PFSK-1 (cell line): ENCODE measurements around the gene DIP2A.

ENCODE experiments used
- FOXP2 ChIP-seq: optimal IDR thresholded peaks from 2 replicates; pipeline ENCODE3; 2011; ENCODE audit warnings: borderline replicate concordance, control low read depth, inconsistent platforms; ENCODE audit not compliant: insufficient read depth; ENCODE audit errors: extremely low read length, extremely low read depth
- POLR2AphosphoS5 ChIP-seq: IDR thresholded peaks from 2 replicates; pipeline ENCODE4 v1.6.1; 2012; ENCODE audit warnings: low read depth, mild to moderate bottlenecking, control low read depth, low read length, moderate library complexity
- SIN3A ChIP-seq: IDR thresholded peaks from 2 replicates; pipeline ENCODE4 v1.6.1; 2012; ENCODE audit warnings: mild to moderate bottlenecking, low read length, moderate library complexity, borderline replicate concordance; ENCODE audit not compliant: insufficient read depth
- TAF1 ChIP-seq: IDR thresholded peaks from 2 replicates; pipeline ENCODE4 v1.6.1; 2012; ENCODE audit warnings: low read length, control low read depth, borderline replicate concordance; ENCODE audit not compliant: insufficient read depth
- TF ChIP-seq, protein P1 (sequence below), 2 experiments: IDR thresholded peaks; 2 replicates each; pipeline versions ENCODE4 v1.6.1 to v1.8.0; 2011 to 2012; ENCODE audit warnings: low read depth in 2 of 2, low read length in 2 of 2, control low read depth in 1 of 2, inconsistent platforms in 1 of 2, mild to moderate bottlenecking in 1 of 2, moderate library complexity in 1 of 2; ENCODE audit not compliant: insufficient read depth in 1 of 2

The DIP2A gene

DNA sequence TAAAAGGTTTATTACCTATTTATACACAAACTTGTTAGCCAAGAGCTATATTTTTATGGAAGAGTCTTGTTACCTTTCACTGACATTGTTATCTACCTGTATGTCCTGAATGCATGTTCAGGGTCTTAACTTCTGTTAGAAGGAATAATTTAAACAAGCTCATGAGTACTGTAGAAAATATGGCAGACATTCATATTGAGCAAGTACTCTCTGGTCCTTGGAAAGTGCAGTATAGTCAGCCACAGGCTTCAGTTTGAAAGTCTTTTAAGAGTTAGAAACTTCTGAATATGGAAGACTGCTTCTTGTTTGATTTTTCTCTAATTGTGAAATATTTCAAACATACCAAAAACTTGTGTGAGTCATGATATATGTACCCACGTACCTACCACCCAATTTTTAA is 16.6 kb downstream of the DIP2A start:
- TF ChIP-seq, protein P1, sequence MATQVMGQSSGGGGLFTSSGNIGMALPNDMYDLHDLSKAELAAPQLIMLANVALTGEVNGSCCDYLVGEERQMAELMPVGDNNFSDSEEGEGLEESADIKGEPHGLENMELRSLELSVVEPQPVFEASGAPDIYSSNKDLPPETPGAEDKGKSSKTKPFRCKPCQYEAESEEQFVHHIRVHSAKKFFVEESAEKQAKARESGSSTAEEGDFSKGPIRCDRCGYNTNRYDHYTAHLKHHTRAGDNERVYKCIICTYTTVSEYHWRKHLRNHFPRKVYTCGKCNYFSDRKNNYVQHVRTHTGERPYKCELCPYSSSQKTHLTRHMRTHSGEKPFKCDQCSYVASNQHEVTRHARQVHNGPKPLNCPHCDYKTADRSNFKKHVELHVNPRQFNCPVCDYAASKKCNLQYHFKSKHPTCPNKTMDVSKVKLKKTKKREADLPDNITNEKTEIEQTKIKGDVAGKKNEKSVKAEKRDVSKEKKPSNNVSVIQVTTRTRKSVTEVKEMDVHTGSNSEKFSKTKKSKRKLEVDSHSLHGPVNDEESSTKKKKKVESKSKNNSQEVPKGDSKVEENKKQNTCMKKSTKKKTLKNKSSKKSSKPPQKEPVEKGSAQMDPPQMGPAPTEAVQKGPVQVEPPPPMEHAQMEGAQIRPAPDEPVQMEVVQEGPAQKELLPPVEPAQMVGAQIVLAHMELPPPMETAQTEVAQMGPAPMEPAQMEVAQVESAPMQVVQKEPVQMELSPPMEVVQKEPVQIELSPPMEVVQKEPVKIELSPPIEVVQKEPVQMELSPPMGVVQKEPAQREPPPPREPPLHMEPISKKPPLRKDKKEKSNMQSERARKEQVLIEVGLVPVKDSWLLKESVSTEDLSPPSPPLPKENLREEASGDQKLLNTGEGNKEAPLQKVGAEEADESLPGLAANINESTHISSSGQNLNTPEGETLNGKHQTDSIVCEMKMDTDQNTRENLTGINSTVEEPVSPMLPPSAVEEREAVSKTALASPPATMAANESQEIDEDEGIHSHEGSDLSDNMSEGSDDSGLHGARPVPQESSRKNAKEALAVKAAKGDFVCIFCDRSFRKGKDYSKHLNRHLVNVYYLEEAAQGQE (IDR thresholded peaks at IDR 0.05; ENCODE audit: insufficient read depth in 1 of 2, low read depth in 2 of 2, low read length in 2 of 2) = no peak
- TF ChIP-seq POLR2AphosphoS5 = no peak
- no peak for TF ChIP-seq SIN3A

DNA sequence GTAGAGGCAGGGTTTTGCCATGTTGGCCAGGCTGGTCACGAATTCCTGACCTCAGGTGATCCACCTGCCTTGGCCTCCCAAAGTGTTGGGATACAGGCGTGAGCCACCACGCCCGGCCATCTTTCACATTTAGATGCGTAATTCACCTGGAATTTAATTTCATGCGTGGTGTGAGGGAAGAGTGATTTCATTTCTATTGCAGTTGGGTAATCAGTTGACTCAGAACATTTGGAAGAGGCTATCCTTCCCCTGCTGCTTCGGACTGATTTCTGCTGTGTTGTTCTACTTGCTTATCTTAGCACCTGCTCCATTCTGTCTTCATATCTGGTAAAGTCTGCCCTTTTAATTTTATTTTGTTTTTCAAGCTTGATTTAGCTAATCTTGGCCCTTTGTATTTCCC is 19.1 kb downstream of the DIP2A start:
- TF ChIP-seq POLR2AphosphoS5 = no peak
- TF ChIP-seq FOXP2 = no peak
- TF ChIP-seq TAF1 = no peak
- no peak for TF ChIP-seq SIN3A
- TF ChIP-seq, protein P1 (IDR thresholded peaks at IDR 0.05; ENCODE audit: insufficient read depth in 1 of 2, low read depth in 2 of 2, low read length in 2 of 2) = no peak

DNA sequence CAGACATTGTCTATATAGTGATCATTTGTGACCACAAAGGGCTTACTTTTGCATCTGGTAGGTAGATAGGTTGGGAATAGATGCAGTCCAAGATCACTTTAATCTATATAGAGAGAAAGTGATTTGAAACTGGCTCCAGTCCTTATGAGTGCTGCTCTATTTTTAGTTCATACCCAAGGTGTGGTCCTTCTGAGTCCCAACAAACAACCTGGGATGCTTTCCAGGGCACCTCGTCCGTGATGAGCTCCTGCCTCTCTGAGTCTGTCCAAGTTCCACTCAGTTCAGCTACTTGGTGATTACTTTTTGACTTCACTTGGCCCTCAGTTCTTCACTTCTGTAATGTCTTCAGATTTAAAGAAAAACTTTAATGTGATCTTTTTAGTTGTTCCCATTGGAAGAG is 20.2 kb downstream of the DIP2A start:
- no peak for TF ChIP-seq TAF1
- TF ChIP-seq, protein P1 (IDR thresholded peaks at IDR 0.05; ENCODE audit: insufficient read depth in 1 of 2, low read depth in 2 of 2, low read length in 2 of 2) = no peak
- TF ChIP-seq FOXP2 = no peak
- TF ChIP-seq SIN3A = no peak
- no peak for TF ChIP-seq POLR2AphosphoS5

DNA sequence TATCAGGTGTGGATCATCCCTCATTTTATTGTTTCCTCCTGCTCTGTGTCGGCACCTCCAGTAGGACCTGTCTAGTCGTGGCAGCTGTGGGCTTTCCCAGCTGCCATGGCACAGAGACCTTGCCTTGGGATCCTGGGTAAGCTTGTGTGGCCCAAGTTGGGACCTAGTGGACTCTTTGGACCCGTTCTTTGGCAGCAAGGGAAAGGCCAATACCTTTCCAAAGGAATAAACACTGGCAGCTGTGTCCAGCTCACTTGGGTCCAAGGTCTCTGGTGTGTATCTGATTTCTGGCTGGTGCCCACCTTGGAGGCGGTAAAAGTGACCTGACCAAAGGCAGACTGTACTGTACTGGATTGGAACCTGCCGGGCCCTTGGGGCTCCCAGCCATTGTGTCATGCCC is 21.8 kb downstream of the DIP2A start:
- TF ChIP-seq SIN3A = no peak
- no peak for TF ChIP-seq TAF1
- no peak for TF ChIP-seq POLR2AphosphoS5
- TF ChIP-seq FOXP2 = no peak
- TF ChIP-seq, protein P1 (IDR thresholded peaks at IDR 0.05; ENCODE audit: insufficient read depth in 1 of 2, low read depth in 2 of 2, low read length in 2 of 2) = no peak

DNA sequence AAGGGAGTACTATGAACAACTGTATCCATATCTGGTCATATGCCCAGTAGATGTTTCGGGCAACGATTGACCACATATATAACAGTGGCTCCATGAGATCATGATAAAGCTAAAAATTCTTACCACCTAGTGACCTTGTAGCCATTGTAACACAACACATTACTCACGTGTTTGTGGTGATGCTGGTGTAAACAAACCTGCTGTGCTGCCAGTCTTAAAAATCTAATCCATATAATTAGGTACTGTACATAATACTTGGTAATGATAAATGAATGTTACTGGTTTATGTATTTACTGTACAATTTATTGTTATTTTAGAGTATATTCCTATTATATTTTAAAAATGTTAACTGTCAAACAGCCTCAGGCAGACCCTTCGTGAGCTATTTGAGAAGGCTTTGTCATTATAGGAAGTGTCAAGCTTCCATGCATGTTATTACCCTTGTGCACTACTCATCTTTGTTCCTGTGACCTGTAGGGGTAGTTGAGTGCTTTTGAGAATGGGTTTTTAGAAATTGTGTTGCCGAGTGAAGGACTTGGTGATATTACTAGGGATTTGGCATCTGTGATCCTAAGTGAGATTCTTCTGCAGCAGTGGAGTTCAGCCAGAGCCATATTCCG is 23.6 kb downstream of the DIP2A start:
- TF ChIP-seq, protein P1 (IDR thresholded peaks at IDR 0.05; ENCODE audit: insufficient read depth in 1 of 2, low read depth in 2 of 2, low read length in 2 of 2) = no peak
- no peak for TF ChIP-seq FOXP2
- no peak for TF ChIP-seq TAF1
- no peak for TF ChIP-seq SIN3A
- no peak for TF ChIP-seq POLR2AphosphoS5
